ENCODE data around the gene POLE.

The POLE gene

GRCh38 chr12:132639956-132640520 lies 47.1 kb downstream of the POLE start:
- Histone ChIP-seq H4K20me1 (ENCODE audit: control insufficient read depth, insufficient read depth, low read depth, low read length) (peaks cover 7% of the 10 kb centered on the region; the same call in 1 of the 2 replicates), H3F3A (ENCODE audit: control insufficient read depth, insufficient read depth) (no peaks in the 10 kb centered on the region), H3K36me3 (ENCODE audit: control insufficient read depth, low read length) (peaks cover 91% of the 10 kb centered on the region), H3K4me3 (ENCODE audit: low read length) (no peak overlapping the region), H3K9me3 (ENCODE audit: control insufficient read depth, insufficient read depth, low read length) (no peaks in the 10 kb centered on the region), H3K79me2 (ENCODE audit: control insufficient read depth, low read length) (0 out of 2 replicates have a peak, but pooled peaks cover 6% of the 10 kb centered on the region), H3K4me1 (ENCODE audit: control insufficient read depth, low read length) (no peaks in the 10 kb centered on the region), H3K4me2 (ENCODE audit: low read length) (no peak overlapping the region), H3K9me2 (replicated peaks; ENCODE audit: control insufficient read depth, low read length) (no peaks in the 10 kb centered on the region), H3K27ac (ENCODE audit: low read depth, low read length) (no peak overlapping the region), H3K27me3 (ENCODE audit: control insufficient read depth, low read length) (no peaks in the 10 kb centered on the region)
- TF ChIP-seq CTCF (IDR thresholded peaks at IDR 0.05; ENCODE audit: low read depth, low read length, poor library complexity, severe bottlenecking) = no peak
- no peak for TF ChIP-seq EZH2phosphoT487 (IDR thresholded peaks at IDR 0.05; ENCODE audit: borderline replicate concordance, low read length)

GRCh38 chr12:132638541-132639408 lies 48.4 kb downstream of the POLE start:
- no peaks in the 10 kb centered on the region for H3K9me2 ChIP-seq (replicated peaks; ENCODE audit: control insufficient read depth, low read length)
- H3K4me1 ChIP-seq (ENCODE audit: control insufficient read depth, low read length) = no peaks in the 10 kb centered on the region
- no peak for TF ChIP-seq EZH2phosphoT487 (IDR thresholded peaks at IDR 0.05; ENCODE audit: borderline replicate concordance, low read length)
- peak; percentile 84 for TF ChIP-seq CTCF (IDR thresholded peaks at IDR 0.05; ENCODE audit: low read depth, low read length, poor library complexity, severe bottlenecking)

GRCh38 chr12:132637811-132638210 lies 49.3 kb downstream of the POLE start:
- Histone ChIP-seq H3K4me2 (ENCODE audit: low read length) (no peak overlapping the region), H3K79me2 (ENCODE audit: control insufficient read depth, low read length) (0 out of 2 replicates have a peak, but pooled peaks cover 6% of the 10 kb centered on the region)

More at GRCh38 chr12:132638541-132639408, 48.4 kb downstream of the POLE start:
- Histone ChIP-seq H3K4me3 (ENCODE audit: low read length) (no peak overlapping the region), H3K4me2 (ENCODE audit: low read length) (no peak overlapping the region), H3K27ac (ENCODE audit: low read depth, low read length) (no peak overlapping the region), H3K36me3 (ENCODE audit: control insufficient read depth, low read length) (peaks cover 96% of the 10 kb centered on the region), H3K79me2 (ENCODE audit: control insufficient read depth, low read length) (0 out of 2 replicates have a peak, but pooled peaks cover 6% of the 10 kb centered on the region), H3F3A (ENCODE audit: control insufficient read depth, insufficient read depth) (no peaks in the 10 kb centered on the region), H3K9me3 (ENCODE audit: control insufficient read depth, insufficient read depth, low read length) (no peaks in the 10 kb centered on the region), H4K20me1 (ENCODE audit: control insufficient read depth, insufficient read depth, low read depth, low read length) (peaks cover 7% of the 10 kb centered on the region; the same call in 1 of the 2 replicates), H3K27me3 (ENCODE audit: control insufficient read depth, low read length) (no peaks in the 10 kb centered on the region)

More at GRCh38 chr12:132637811-132638210, 49.3 kb downstream of the POLE start:
- Histone ChIP-seq H3K27ac (ENCODE audit: low read depth, low read length) (no peak overlapping the region), H3K9me2 (replicated peaks; ENCODE audit: control insufficient read depth, low read length) (no peaks in the 10 kb centered on the region), H3K4me3 (ENCODE audit: low read length) (no peak overlapping the region), H3K4me1 (ENCODE audit: control insufficient read depth, low read length) (no peaks in the 10 kb centered on the region), H3K9me3 (ENCODE audit: control insufficient read depth, insufficient read depth, low read length) (no peaks in the 10 kb centered on the region), H3F3A (ENCODE audit: control insufficient read depth, insufficient read depth) (no peaks in the 10 kb centered on the region), H4K20me1 (ENCODE audit: control insufficient read depth, insufficient read depth, low read depth, low read length) (peaks cover 7% of the 10 kb centered on the region; the same call in 1 of the 2 replicates), H3K36me3 (ENCODE audit: control insufficient read depth, low read length) (peaks cover 95% of the 10 kb centered on the region), H3K27me3 (ENCODE audit: control insufficient read depth, low read length) (no peaks in the 10 kb centered on the region)
- TF ChIP-seq EZH2phosphoT487 (IDR thresholded peaks at IDR 0.05; ENCODE audit: borderline replicate concordance, low read length) = no peak
- no peak for TF ChIP-seq CTCF (IDR thresholded peaks at IDR 0.05; ENCODE audit: low read depth, low read length, poor library complexity, severe bottlenecking)

All from DOHH2 (cell line).